IMR-90 (cell line): ENCODE measurements around the gene PALM2AKAP2. TPM values are rescaled to one million over a fixed set of nuclear protein-coding genes. Genes with fewer than 3 reads are reported as not detected.

Experiments used
- ATAC-seq: fragments of 200-7000 bp; cut with Tn5 transposase; 2 replicates; pipeline ENCODE4 v1.9.1; 2020; ENCODE audit warnings: low read depth, mild to moderate bottlenecking, moderate library complexity
- BruUV-seq: library from RNA; stranded (reverse); fragments of 400-500 nt; replicated peaks from 2 replicates; lab custom pipeline; 2021; lab: Mats Ljungman, UMichigan
- CTCF ChIA-PET: fragments of 300-600 bp; formaldehyde crosslinking; extraction: SDS; loops from one replicate; lab custom pipeline; 2021; ENCODE audit warnings: antibody characterized with exemption; lab: Yijun Ruan, JAX
- POLR2A ChIA-PET: fragments of 300-600 bp; sonication (Branson Sonifier 250); formaldehyde crosslinking; loops from one replicate; lab custom pipeline; 2022; ENCODE audit warnings: antibody characterized with exemption; ENCODE audit not compliant: unreplicated experiment; lab: Charles Lee
- DNase-seq: peaks from one replicate; pipeline ENCODE4 v3.0.0; 2013
- H2AFZ ChIP-seq: replicated peaks from 2 replicates; pipeline ENCODE3; 2013; ENCODE audit warnings: low read length, mild to moderate bottlenecking; ENCODE audit not compliant: poor library complexity
- H2AK5ac ChIP-seq: 2 replicates; pipeline ENCODE4 v1.6.1; 2013; ENCODE audit warnings: low read depth, low read length, inconsistent platforms
- H2AK9ac ChIP-seq: replicated peaks from 2 replicates; pipeline ENCODE3; 2013; ENCODE audit warnings: mild to moderate bottlenecking, low read depth, low read length, moderate library complexity; ENCODE audit not compliant: poor library complexity
- H2BK120ac ChIP-seq: 2 replicates; pipeline ENCODE4 v1.6.1; 2013; ENCODE audit warnings: low read depth, low read length, inconsistent platforms
- H2BK15ac ChIP-seq: 3 replicates; pipeline ENCODE4 v1.6.1; 2013; ENCODE audit warnings: low read depth, low read length, inconsistent platforms
- H2BK20ac ChIP-seq: 2 replicates; pipeline ENCODE4 v1.6.1; 2013; ENCODE audit warnings: low read depth, mild to moderate bottlenecking, inconsistent platforms, low read length, moderate library complexity
- H2BK5ac ChIP-seq: 2 replicates; pipeline ENCODE4 v1.6.1; 2013; ENCODE audit warnings: mild to moderate bottlenecking, low read depth, low read length, inconsistent platforms; ENCODE audit not compliant: poor library complexity, severe bottlenecking
- H3K14ac ChIP-seq: replicated peaks from 2 replicates; pipeline ENCODE4 v1.6.1; 2013; ENCODE audit warnings: low read depth, low read length, inconsistent platforms
- H3K18ac ChIP-seq: 2 replicates; pipeline ENCODE4 v1.6.1; 2013; ENCODE audit warnings: low read depth, low read length, control low read depth
- H3K23ac ChIP-seq: 2 replicates; pipeline ENCODE4 v1.6.1; 2013; ENCODE audit warnings: low read depth, low read length, inconsistent platforms
- H3K27ac ChIP-seq: 2 replicates; pipeline ENCODE4 v1.5.1; 2013; ENCODE audit warnings: mild to moderate bottlenecking, control low read depth, low read length; ENCODE audit not compliant: insufficient read depth
- H3K27me3 ChIP-seq: 2 replicates; pipeline ENCODE4 v1.6.1; 2013; ENCODE audit warnings: low read length; ENCODE audit not compliant: control insufficient read depth, insufficient read depth
- H3K36me3 ChIP-seq: 2 replicates; pipeline ENCODE4 v1.6.1; 2013; ENCODE audit warnings: low read length, mixed read lengths; ENCODE audit not compliant: control insufficient read depth, insufficient read depth
- H3K4ac ChIP-seq: 2 replicates; pipeline ENCODE4 v1.6.1; 2013; ENCODE audit warnings: low read depth, low read length, inconsistent platforms
- H3K4me1 ChIP-seq: 2 replicates; pipeline ENCODE4 v1.6.1; 2013; ENCODE audit warnings: low read length, mixed read lengths; ENCODE audit not compliant: control insufficient read depth, insufficient read depth
- H3K4me2 ChIP-seq: 2 replicates; pipeline ENCODE4 v1.6.1; 2013; ENCODE audit warnings: low read depth, mild to moderate bottlenecking, control low read depth, low read length, moderate library complexity
- H3K4me3 ChIP-seq: 2 replicates; pipeline ENCODE4 v1.5.1; 2013; ENCODE audit warnings: low read depth, mild to moderate bottlenecking, control low read depth, low read length, moderate library complexity; ENCODE audit not compliant: insufficient read depth
- H3K56ac ChIP-seq: 2 replicates; pipeline ENCODE4 v1.6.1; 2013; ENCODE audit warnings: low read length, inconsistent platforms; ENCODE audit not compliant: insufficient read depth; ENCODE audit errors: extremely low read depth
- H3K79me1 ChIP-seq, 2 experiments: 2 replicates each; pipeline ENCODE4 v1.6.1; 2013; ENCODE audit warnings: low read length in 2 of 2, inconsistent platforms in 1 of 2, low read depth in 1 of 2
- H3K9ac ChIP-seq: 2 replicates; pipeline ENCODE4 v1.6.1; 2013; ENCODE audit warnings: low read depth, low read length, control low read depth
- H3K9me1 ChIP-seq: 2 replicates; pipeline ENCODE4 v1.6.1; 2013; ENCODE audit warnings: low read length, inconsistent platforms; ENCODE audit not compliant: insufficient read depth
- H3K9me3 ChIP-seq: 2 replicates; pipeline ENCODE4 v1.6.1; 2013; ENCODE audit warnings: low read length; ENCODE audit not compliant: control insufficient read depth, insufficient read depth
- H4K20me1 ChIP-seq: 2 replicates; pipeline ENCODE4 v1.6.1; 2013; ENCODE audit warnings: low read length, inconsistent platforms; ENCODE audit not compliant: insufficient read depth
- H4K5ac ChIP-seq: 2 replicates; pipeline ENCODE4 v1.6.1; 2013; ENCODE audit warnings: mild to moderate bottlenecking, low read depth, low read length, control low read depth
- H4K8ac ChIP-seq, 2 experiments: 2 replicates each; pipeline ENCODE4 v1.6.1; 2013; ENCODE audit warnings: low read depth in 2 of 2, low read length in 2 of 2, control low read depth in 1 of 2, inconsistent platforms in 1 of 2
- H4K91ac ChIP-seq: 2 replicates; pipeline ENCODE4 v1.6.1; 2013; ENCODE audit warnings: low read depth, low read length, inconsistent platforms; ENCODE audit not compliant: insufficient read depth
- BHLHE40 ChIP-seq: fragments of 150-350 bp; IDR thresholded peaks from 2 replicates; pipeline ENCODE4 v1.6.1; 2016; ENCODE audit warnings: mild to moderate bottlenecking, low read depth, low read length
- CEBPB ChIP-seq: IDR thresholded peaks from 2 replicates; pipeline ENCODE4 v1.6.1; 2012; ENCODE audit warnings: low read depth, low read length, improper control_type of control experiment
- CHD1 ChIP-seq: IDR thresholded peaks from 2 replicates; pipeline ENCODE4 v1.6.1; 2012; ENCODE audit warnings: low read depth, low read length, improper control_type of control experiment
- FOS ChIP-seq: fragments of 150-350 bp; IDR thresholded peaks from 2 replicates; pipeline ENCODE4 v1.6.1; 2016; ENCODE audit warnings: low read depth, low read length
- MAFK ChIP-seq: IDR thresholded peaks from 2 replicates; pipeline ENCODE4 v1.6.1; 2012; ENCODE audit warnings: low read depth, low read length, improper control_type of control experiment
- MAZ ChIP-seq: IDR thresholded peaks from 2 replicates; pipeline ENCODE4 v1.6.1; 2012; ENCODE audit warnings: low read depth, mild to moderate bottlenecking, low read length, improper control_type of control experiment, moderate library complexity, borderline replicate concordance
- MXI1 ChIP-seq: IDR thresholded peaks from 2 replicates; pipeline ENCODE4 v1.6.1; 2012; ENCODE audit warnings: low read depth, mild to moderate bottlenecking, low read length, moderate library complexity, borderline replicate concordance
- NFE2L2 ChIP-seq: fragments of 150-350 bp; IDR thresholded peaks from 2 replicates; pipeline ENCODE4 v1.6.1; 2016; ENCODE audit warnings: low read depth, mild to moderate bottlenecking, low read length
- POLR2A ChIP-seq: IDR thresholded peaks from 2 replicates; pipeline ENCODE4 v1.6.1; 2012; ENCODE audit warnings: mild to moderate bottlenecking, low read depth, low read length
- RAD21 ChIP-seq: IDR thresholded peaks from 2 replicates; pipeline ENCODE4 v1.6.1; 2012; ENCODE audit warnings: low read length, improper control_type of control experiment
- RCOR1 ChIP-seq: IDR thresholded peaks from 2 replicates; pipeline ENCODE4 v1.6.1; 2012; ENCODE audit warnings: mild to moderate bottlenecking, low read length, improper control_type of control experiment; ENCODE audit not compliant: insufficient replicate concordance
- RFX5 ChIP-seq: IDR thresholded peaks from 2 replicates; pipeline ENCODE4 v1.8.0; 2012; ENCODE audit warnings: low read depth, mild to moderate bottlenecking, low read length, moderate library complexity
- WGBS, 2 experiments: methylation state at CpG; one replicate each; pipeline versions ENCODE4 v1.1.5 to v1.1.7; 2013; ENCODE audit warnings: missing lambda C conversion rate in 2 of 2; ENCODE audit not compliant: insufficient read length in 1 of 2; ENCODE audit errors: extremely low coverage in 2 of 2; 5-methylcytosine and 5-hydroxymethylcytosine counted together
- dilution Hi-C: fragments of 300-500 bp; cut with HindIII; formaldehyde crosslinking; loops from one replicate; pipeline ENCODE4 v1.14.3; 2018; ENCODE audit warnings: low sequenced_read_pairs; ENCODE audit not compliant: unreplicated experiment
- in situ Hi-C: fragments of 300-500 bp; cut with MboI; formaldehyde crosslinking; loops from 3 replicates; pipeline ENCODE4 v1.14.3; 2019; ENCODE audit warnings: low sequenced_read_pairs, inconsistent platforms, mixed read lengths
- intact Hi-C: fragments of 100-400 bp; cut with micrococcal nuclease; formaldehyde crosslinking; loops from 2 replicates; pipeline ENCODE4 v1.10.0; 2022
- polyA plus RNA-seq, 3 experiments: library from polyadenylated mRNA; depleted of rRNA; stranded (reverse); fragments of >200 nt; gene quantifications; 2 replicates each; pipeline ENCODE4 v1.2.3, GENCODE V29; 2012; ENCODE audit warnings: low replicate concordance in 1 of 3
- total RNA-seq: library from RNA; depleted of rRNA; stranded (reverse); fragments of >200 nt; gene quantifications from 2 replicates; pipeline ENCODE4 v1.2.3, GENCODE V29; 2012
- TF ChIP-seq, protein P1 (sequence below): conservative IDR thresholded peaks from 2 replicates; pipeline ENCODE4 v1.5.1; 2012; ENCODE audit warnings: mild to moderate bottlenecking, low read depth, low read length, improper control_type of control experiment
- TF ChIP-seq, protein P2 (sequence below): fragments of 150-350 bp; IDR thresholded peaks from 2 replicates; pipeline ENCODE4 v1.6.1; 2016; ENCODE audit warnings: low read depth, mild to moderate bottlenecking, low read length, moderate library complexity, borderline replicate concordance
- TF ChIP-seq, protein P3 (sequence below): fragments of 150-350 bp; IDR thresholded peaks from 2 replicates; pipeline ENCODE4 v1.6.1; 2017; ENCODE audit warnings: mild to moderate bottlenecking, antibody characterized with exemption, low read length, low read depth

The PALM2AKAP2 gene
- total and polyA plus RNA-seq, 2 of the 4 experiments (the other 2 are of a cell fraction): 3.2 to 14.2 TPM

DNA sequence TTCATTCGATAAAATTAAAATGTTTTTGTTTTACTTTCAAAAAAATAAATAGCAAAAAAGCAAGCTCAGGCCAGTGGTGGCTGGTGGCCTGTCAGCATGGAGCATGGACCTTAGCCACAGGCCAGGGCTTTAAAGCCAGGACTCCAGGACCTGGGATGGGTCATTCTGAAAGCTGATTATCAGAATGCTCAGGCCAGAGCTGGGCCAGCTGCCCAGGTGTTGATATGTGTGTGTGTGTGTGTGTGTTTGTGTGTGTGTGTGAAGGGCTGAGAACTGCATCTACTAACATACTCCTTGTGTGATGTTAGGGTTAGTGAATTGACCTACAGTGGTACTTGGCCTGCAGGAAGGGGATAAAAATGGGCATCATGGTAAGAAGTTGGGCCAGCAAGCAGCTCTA, 21.5 kb downstream of the PALM2AKAP2 start:
- H2BK5ac ChIP-seq: no peak overlapping the region

More for the DNA sequence above, 21.5 kb downstream of the PALM2AKAP2 start:
- Histone ChIP-seq H4K20me1 (peaks cover 24% of the 10 kb centered on the region; the same call in 1 of the 2 replicates), H3K9me1 (peaks cover 35% of the 10 kb centered on the region), H3K18ac (no peak overlapping the region), H2BK15ac (peak overlapping the region; percentile 35; the same call in 1 of the 3 replicates), H4K5ac (no peak overlapping the region), H4K91ac (no peak overlapping the region), H3K4me3 (no peak overlapping the region), H3K9ac (no peak overlapping the region), H3K27ac (no peak overlapping the region), H2AK9ac (no peak overlapping the region), H3K14ac (peak overlapping the region; percentile 4), H2BK120ac (no peak overlapping the region), H3K56ac (no peak overlapping the region), H3K36me3 (no peaks in the 10 kb centered on the region), H3K27me3 (no peaks in the 10 kb centered on the region), H3K79me1 (peaks cover 50 to 84% of the 10 kb centered on the region in 2 experiments), H3K23ac (no peak overlapping the region), H3K4me1 (peaks cover 18% of the 10 kb centered on the region), H4K8ac (no peak overlapping the region), H2AK5ac (peak overlapping the region; percentile 40), H2BK20ac (no peak overlapping the region), H2AFZ (no peak overlapping the region), H3K9me3 (no peaks in the 10 kb centered on the region), H3K4ac (peak overlapping the region; percentile 21), H3K4me2 (no peak overlapping the region)
- DNase-seq: no peak
- TF ChIP-seq, protein P1, sequence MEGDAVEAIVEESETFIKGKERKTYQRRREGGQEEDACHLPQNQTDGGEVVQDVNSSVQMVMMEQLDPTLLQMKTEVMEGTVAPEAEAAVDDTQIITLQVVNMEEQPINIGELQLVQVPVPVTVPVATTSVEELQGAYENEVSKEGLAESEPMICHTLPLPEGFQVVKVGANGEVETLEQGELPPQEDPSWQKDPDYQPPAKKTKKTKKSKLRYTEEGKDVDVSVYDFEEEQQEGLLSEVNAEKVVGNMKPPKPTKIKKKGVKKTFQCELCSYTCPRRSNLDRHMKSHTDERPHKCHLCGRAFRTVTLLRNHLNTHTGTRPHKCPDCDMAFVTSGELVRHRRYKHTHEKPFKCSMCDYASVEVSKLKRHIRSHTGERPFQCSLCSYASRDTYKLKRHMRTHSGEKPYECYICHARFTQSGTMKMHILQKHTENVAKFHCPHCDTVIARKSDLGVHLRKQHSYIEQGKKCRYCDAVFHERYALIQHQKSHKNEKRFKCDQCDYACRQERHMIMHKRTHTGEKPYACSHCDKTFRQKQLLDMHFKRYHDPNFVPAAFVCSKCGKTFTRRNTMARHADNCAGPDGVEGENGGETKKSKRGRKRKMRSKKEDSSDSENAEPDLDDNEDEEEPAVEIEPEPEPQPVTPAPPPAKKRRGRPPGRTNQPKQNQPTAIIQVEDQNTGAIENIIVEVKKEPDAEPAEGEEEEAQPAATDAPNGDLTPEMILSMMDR: no peak
- TF ChIP-seq RCOR1 (no peak), NFE2L2 (no peak), MXI1 (no peak), MAZ (no peak), FOS (no peak), RAD21 (no peak), MAFK (no peak), POLR2A (no peak), RFX5 (no peak), CEBPB (no peak), BHLHE40 (no peak), CHD1 (no peak)
- TF ChIP-seq, protein P2, sequence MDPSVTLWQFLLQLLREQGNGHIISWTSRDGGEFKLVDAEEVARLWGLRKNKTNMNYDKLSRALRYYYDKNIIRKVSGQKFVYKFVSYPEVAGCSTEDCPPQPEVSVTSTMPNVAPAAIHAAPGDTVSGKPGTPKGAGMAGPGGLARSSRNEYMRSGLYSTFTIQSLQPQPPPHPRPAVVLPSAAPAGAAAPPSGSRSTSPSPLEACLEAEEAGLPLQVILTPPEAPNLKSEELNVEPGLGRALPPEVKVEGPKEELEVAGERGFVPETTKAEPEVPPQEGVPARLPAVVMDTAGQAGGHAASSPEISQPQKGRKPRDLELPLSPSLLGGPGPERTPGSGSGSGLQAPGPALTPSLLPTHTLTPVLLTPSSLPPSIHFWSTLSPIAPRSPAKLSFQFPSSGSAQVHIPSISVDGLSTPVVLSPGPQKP: no peak
- TF ChIP-seq, protein P3, sequence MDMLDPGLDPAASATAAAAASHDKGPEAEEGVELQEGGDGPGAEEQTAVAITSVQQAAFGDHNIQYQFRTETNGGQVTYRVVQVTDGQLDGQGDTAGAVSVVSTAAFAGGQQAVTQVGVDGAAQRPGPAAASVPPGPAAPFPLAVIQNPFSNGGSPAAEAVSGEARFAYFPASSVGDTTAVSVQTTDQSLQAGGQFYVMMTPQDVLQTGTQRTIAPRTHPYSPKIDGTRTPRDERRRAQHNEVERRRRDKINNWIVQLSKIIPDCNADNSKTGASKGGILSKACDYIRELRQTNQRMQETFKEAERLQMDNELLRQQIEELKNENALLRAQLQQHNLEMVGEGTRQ: no peak
- dilution Hi-C loops (no loop called here), intact Hi-C loops (no loop called here), in situ Hi-C loops (no loop called here)
- CTCF ChIA-PET: interaction anchor here (0.6 kb wide), 1 partner anchor 224 kb away, joined by 3 read pairs; no protein-coding TSS in a partner anchor
- ATAC-seq: no peak
- POLR2A ChIA-PET: no interaction called here
- BruUV-seq: no TSS peak
- no CpG with 5 or more reads among the region's 1 CpG for WGBS, 2 experiments
